Panc1 (cell line): Measurements from ENCODE around the gene MFN1. TPM values are rescaled to one million over a fixed set of nuclear protein-coding genes. Genes with fewer than 3 reads are reported as not detected.

Experiments
- ATAC-seq: fragments of 200-7000 bp; cut with Tn5 transposase; 2 replicates; pipeline ENCODE4 v1.9.1; 2020; ENCODE audit warnings: mild to moderate bottlenecking, moderate library complexity
- BruUV-seq: library from RNA; stranded (reverse); fragments of 400-500 nt; replicated peaks from 2 replicates; lab custom pipeline; 2021; lab: Mats Ljungman, UMichigan
- CTCF ChIA-PET: fragments of 300-600 bp; sonication (Branson Sonifier 250); formaldehyde crosslinking; loops from one replicate; lab custom pipeline; 2022; ENCODE audit warnings: antibody characterized with exemption; lab: Charles Lee
- POLR2A ChIA-PET: fragments of 300-600 bp; sonication (Branson Sonifier 250); formaldehyde crosslinking; loops from one replicate; lab custom pipeline; 2022; ENCODE audit warnings: antibody characterized with exemption; lab: Charles Lee
- DNase-seq: peaks from one replicate; pipeline ENCODE4 v3.0.0-alpha.2; 2010; ENCODE audit warnings: low read depth, low spot score
- H3K27ac ChIP-seq: 2 replicates; pipeline ENCODE4 v1.5.1; 2011; ENCODE audit warnings: mild to moderate bottlenecking, low read length, inconsistent platforms
- H3K27me3 ChIP-seq: fragments of 200-500 bp; sonication (Bioruptor generic); 2 replicates; pipeline ENCODE4 v1.6.0; 2014; ENCODE audit warnings: low read length, inconsistent platforms; ENCODE audit not compliant: control insufficient read depth, insufficient read depth
- H3K36me3 ChIP-seq: fragments of 200-500 bp; sonication (Bioruptor generic); 2 replicates; pipeline ENCODE4 v1.5.1; 2014; ENCODE audit warnings: inconsistent platforms, mild to moderate bottlenecking, low read length, moderate library complexity; ENCODE audit not compliant: control insufficient read depth, insufficient read depth
- H3K4me1 ChIP-seq: 2 replicates; pipeline ENCODE4 v1.5.1; 2011; ENCODE audit warnings: inconsistent platforms, mild to moderate bottlenecking, low read length, moderate library complexity; ENCODE audit not compliant: control insufficient read depth, insufficient read depth
- H3K4me3 ChIP-seq, 2 experiments: 2 replicates each; pipeline ENCODE4 v1.5.1; 2011 to 2012; ENCODE audit warnings: low read depth in 2 of 2, low read length in 2 of 2, mild to moderate bottlenecking in 2 of 2, inconsistent platforms in 1 of 2, moderate library complexity in 1 of 2
- H3K9me3 ChIP-seq: fragments of 200-500 bp; sonication (Bioruptor generic); 2 replicates; pipeline ENCODE4 v1.5.1; 2014; ENCODE audit warnings: low read depth, mild to moderate bottlenecking, inconsistent platforms, low read length, moderate library complexity; ENCODE audit not compliant: control insufficient read depth, insufficient read depth
- CTCF ChIP-seq: fragments of 450-650 bp; IDR thresholded peaks from 2 replicates; pipeline ENCODE4 v1.5.1; 2017; ENCODE audit warnings: mild to moderate bottlenecking
- POLR2AphosphoS5 ChIP-seq: IDR thresholded peaks from 2 replicates; pipeline ENCODE4 v1.6.1; 2012; ENCODE audit warnings: mild to moderate bottlenecking, low read depth, low read length, moderate library complexity
- REST ChIP-seq, 2 experiments: IDR thresholded peaks; 2 replicates each; pipeline ENCODE4 v1.6.1; 2011 to 2012; ENCODE audit warnings: low read depth in 2 of 2, control low read depth in 1 of 2, low read length in 1 of 2, mild to moderate bottlenecking in 1 of 2, moderate library complexity in 1 of 2; ENCODE audit not compliant: insufficient read depth in 1 of 2
- SIN3A ChIP-seq: IDR thresholded peaks from 2 replicates; pipeline ENCODE4 v1.6.1; 2012; ENCODE audit warnings: low read depth, mild to moderate bottlenecking, low read length, moderate library complexity, borderline replicate concordance; ENCODE audit not compliant: insufficient read depth
- TCF7L2 ChIP-seq: IDR thresholded peaks from 2 replicates; pipeline ENCODE4 v1.6.1; 2011; ENCODE audit warnings: mild to moderate bottlenecking, low read depth, low read length, inconsistent platforms
- in situ Hi-C: cut with HindIII; loops from 2 replicates; pipeline ENCODE4 v1.10.0; 2016; ENCODE audit warnings: low sequenced_read_pairs, low pct_unique_long_range_greater_than_20kb
- intact Hi-C: fragments of 100-400 bp; cut with micrococcal nuclease; formaldehyde crosslinking; loops from one replicate; pipeline ENCODE4 v1.10.0; 2022; ENCODE audit not compliant: unreplicated experiment
- total RNA-seq: library from RNA; stranded (reverse); gene quantifications from one replicate; pipeline ENCODE4 v1.2.1, GENCODE V29; 2021; ENCODE audit not compliant: unreplicated experiment

The MFN1 gene
- total RNA-seq, 1 experiment from 2014 or later: 73.5 TPM

GRCh38 chr3:179309225-179310078, 38.1 kb upstream of the MFN1 start:
- no peak for TF ChIP-seq POLR2AphosphoS5
- no peak for TF ChIP-seq REST (IDR thresholded peaks at IDR 0.05; ENCODE audit: insufficient read depth in 1 of 2, low read depth in 2 of 2, low read length in 1 of 2)
- TF ChIP-seq TCF7L2: no peak
- no peak for TF ChIP-seq CTCF
- no peak for TF ChIP-seq SIN3A
- no peaks in the 10 kb centered on the region for H3K9me3 ChIP-seq
- POLR2A ChIA-PET: interaction anchor here (0.7 kb wide), 1 partner anchor 143 kb away, joined by 3 read pairs; no protein-coding TSS in a partner anchor
- no peak for DNase-seq
- H3K36me3 ChIP-seq: no peaks in the 10 kb centered on the region
- ATAC-seq: no peak
- in situ Hi-C loops: no loop called here
- no peak overlapping the region for H3K27ac ChIP-seq
- H3K4me1 ChIP-seq: no peaks in the 10 kb centered on the region
- CTCF ChIA-PET: no interaction called here
- H3K4me3 ChIP-seq: no peak overlapping the region
- no peaks in the 10 kb centered on the region for H3K27me3 ChIP-seq
- intact Hi-C loops: no loop called here
- BruUV-seq: no TSS peak

- POLR2A ChIA-PET: no interaction called here
- CTCF ChIA-PET: interaction anchor here (0.6 kb wide), 1 partner anchor 48 kb away, joined by 3 read pairs; no protein-coding TSS in a partner anchor
- H3K9me3 ChIP-seq: no peaks in the 10 kb centered on the region
- ATAC-seq: no peak
- DNase-seq: no peak
- intact Hi-C loops (no loop called here), in situ Hi-C loops (no loop called here)
- H3K36me3 ChIP-seq: no peaks in the 10 kb centered on the region; the same call in 1 of the 2 replicates
- BruUV-seq: no TSS peak
- peaks cover 12% of the 10 kb centered on the region for H3K4me1 ChIP-seq
- no peak overlapping the region for H3K27ac ChIP-seq
- no peaks in the 10 kb centered on the region for H3K27me3 ChIP-seq
- TF ChIP-seq CTCF: no peak
- TF ChIP-seq SIN3A: no peak
- no peak for TF ChIP-seq POLR2AphosphoS5
- no peak for TF ChIP-seq REST (IDR thresholded peaks at IDR 0.05; ENCODE audit: insufficient read depth in 1 of 2, low read depth in 2 of 2, low read length in 1 of 2)
- no peak for TF ChIP-seq TCF7L2
- no peak overlapping the region for H3K4me3 ChIP-seq
Measured at GRCh38 chr3:179318876-179319275, 28.6 kb upstream of the MFN1 start.
